GM18861 (cell line): ENCODE measurements around the gene GPAM.
A peak's percentile ranks its signal among the peaks of the same experiment; 100 is the strongest.
"Not testable (repeated sequence)": the region's sequence is repeated elsewhere in the genome, so short reads cannot be mapped to it uniquely, and the experiment has no call there.

ENCODE experiments used
- ATAC-seq: cut with Tn5 transposase; IDR thresholded peaks from one replicate; pipeline ENCODE4 v1.9.1; 2021; ENCODE audit not compliant: unreplicated experiment

Gene GPAM

GRCh38 chr10:112183329-112184051 lies at the start of gene GPAM:
TSS of gene GPAM (minus strand) at chr10:112183765. CDS start at chr10:112181784, 1,981 bp downstream.
- ATAC-seq, result peak; percentile 94

GRCh38 chr10:112232670-112233069 lies 49.1 kb upstream of the GPAM start:
- ATAC-seq, result no peak

- no peak for ATAC-seq
These were observed 48.2 kb upstream of the GPAM start for GRCh38 chr10:112231602-112232400.

- ATAC-seq, result no peak
These were observed 46.9 kb upstream of the GPAM start for GRCh38 chr10:112230325-112230988.

- no peak for ATAC-seq
These were observed 46.3 kb upstream of the GPAM start for GRCh38 chr10:112229901-112230300.

GRCh38 chr10:112229096-112229495 lies 45.5 kb upstream of the GPAM start:
- no peak for ATAC-seq

- not testable (repeated sequence) for ATAC-seq
These were observed 45.0 kb upstream of the GPAM start for GRCh38 chr10:112228366-112229088.

- ATAC-seq, result no peak
These were observed 43.9 kb upstream of the GPAM start for GRCh38 chr10:112227331-112227987.

- ATAC-seq, result no peak
These were observed 43.1 kb upstream of the GPAM start for GRCh38 chr10:112226439-112227248.

GRCh38 chr10:112225771-112226438 lies 42.3 kb upstream of the GPAM start:
- no peak for ATAC-seq

- no peak for ATAC-seq
These were observed 41.5 kb upstream of the GPAM start for GRCh38 chr10:112224933-112225529.

- ATAC-seq, result no peak
These were observed 40.2 kb upstream of the GPAM start for GRCh38 chr10:112223725-112224124.

- ATAC-seq, result no peak
These were observed 39.2 kb upstream of the GPAM start for GRCh38 chr10:112222799-112223198.

- no peak for ATAC-seq
These were observed 38.0 kb upstream of the GPAM start for GRCh38 chr10:112221545-112221944.

- ATAC-seq, result no peak
These were observed 35.4 kb upstream of the GPAM start for GRCh38 chr10:112218960-112219359.

- ATAC-seq, result no peak
These were observed 34.4 kb upstream of the GPAM start for GRCh38 chr10:112218036-112218390.

- no peak for ATAC-seq
These were observed 33.9 kb upstream of the GPAM start for GRCh38 chr10:112217386-112218035.

- ATAC-seq, result no peak
These were observed 33.4 kb upstream of the GPAM start for GRCh38 chr10:112216966-112217365.
